ENCODE results near the gene FAM186B.
"Not testable (repeated sequence)": the region's sequence is repeated elsewhere in the genome, so short reads cannot be mapped to it uniquely, and the experiment has no call there.

The FAM186B gene, protein sequence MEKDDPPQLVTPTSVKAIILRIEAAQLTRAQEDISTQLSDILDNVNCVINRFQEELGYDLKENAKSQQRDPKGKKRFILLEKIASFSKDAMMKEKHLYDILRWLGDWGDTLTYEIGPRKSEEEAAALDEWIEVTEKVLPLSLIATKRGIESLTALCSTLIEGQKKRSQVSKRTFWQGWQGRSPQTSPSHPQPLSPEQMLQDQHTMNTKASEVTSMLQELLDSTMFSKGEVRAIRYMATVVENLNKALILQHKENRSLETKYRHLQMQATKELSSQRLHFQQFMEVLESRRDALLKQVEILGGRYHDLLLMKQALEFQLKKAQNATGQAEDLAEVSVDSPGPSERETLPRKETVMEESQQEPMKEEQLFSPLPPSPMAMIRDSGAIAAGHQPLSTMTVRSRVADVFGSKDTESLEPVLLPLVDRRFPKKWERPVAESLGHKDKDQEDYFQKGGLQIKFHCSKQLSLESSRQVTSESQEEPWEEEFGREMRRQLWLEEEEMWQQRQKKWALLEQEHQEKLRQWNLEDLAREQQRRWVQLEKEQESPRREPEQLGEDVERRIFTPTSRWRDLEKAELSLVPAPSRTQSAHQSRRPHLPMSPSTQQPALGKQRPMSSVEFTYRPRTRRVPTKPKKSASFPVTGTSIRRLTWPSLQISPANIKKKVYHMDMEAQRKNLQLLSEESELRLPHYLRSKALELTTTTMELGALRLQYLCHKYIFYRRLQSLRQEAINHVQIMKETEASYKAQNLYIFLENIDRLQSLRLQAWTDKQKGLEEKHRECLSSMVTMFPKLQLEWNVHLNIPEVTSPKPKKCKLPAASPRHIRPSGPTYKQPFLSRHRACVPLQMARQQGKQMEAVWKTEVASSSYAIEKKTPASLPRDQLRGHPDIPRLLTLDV

GRCh38 chr12:49605539-49605938 is at the start of gene FAM186B:
Gene FAM186B, minus strand, starts transcription at chr12:49605639. Its CDS starts 162 bp downstream, at chr12:49605477.
- not testable (repeated sequence) for H3K9me3 ChIP-seq (ENCODE audit: control insufficient read depth in 2 of 2, low read length in 2 of 2); H3K36me3 ChIP-seq (ENCODE audit: control insufficient read depth in 2 of 2, insufficient read depth in 2 of 2, low read length in 2 of 2); H3K4me3 ChIP-seq (ENCODE audit: low read length in 2 of 2); H3K27ac ChIP-seq (ENCODE audit: low read depth in 2 of 2, low read length in 2 of 2); H3K4me1 ChIP-seq (ENCODE audit: control insufficient read depth in 2 of 2, insufficient read depth in 2 of 2, low read length in 2 of 2); H3K9ac ChIP-seq (ENCODE audit: low read depth in 1 of 2, low read length in 2 of 2); H3K27me3 ChIP-seq (ENCODE audit: control insufficient read depth in 2 of 2, insufficient read depth in 2 of 2, low read length in 2 of 2)

- no peaks in the 10 kb centered on the region for H3K9me3 ChIP-seq (ENCODE audit: control insufficient read depth in 2 of 2, low read length in 2 of 2)
- H3K4me1 ChIP-seq (ENCODE audit: control insufficient read depth in 2 of 2, insufficient read depth in 2 of 2, low read length in 2 of 2), result no peaks in the 10 kb centered on the region
- H3K27ac ChIP-seq (ENCODE audit: low read depth in 2 of 2, low read length in 2 of 2), result no peak overlapping the region
- H3K27me3 ChIP-seq (ENCODE audit: control insufficient read depth in 2 of 2, insufficient read depth in 2 of 2, low read length in 2 of 2), result no peaks in the 10 kb centered on the region
- H3K4me3 ChIP-seq (ENCODE audit: low read length in 2 of 2), result no peak overlapping the region
- no peak overlapping the region for H3K9ac ChIP-seq (ENCODE audit: low read depth in 1 of 2, low read length in 2 of 2)
- H3K36me3 ChIP-seq (ENCODE audit: control insufficient read depth in 2 of 2, insufficient read depth in 2 of 2, low read length in 2 of 2), result peaks cover 2 to 22% of the 10 kb centered on the region in 2 donors
These were observed 49.3 kb upstream of the FAM186B start for GRCh38 chr12:49654715-49655114.

GRCh38 chr12:49652921-49653520 is 47.6 kb upstream of the FAM186B start:
- no peak overlapping the region for H3K4me3 ChIP-seq (ENCODE audit: low read length in 2 of 2)
- no peak overlapping the region for H3K27ac ChIP-seq (ENCODE audit: low read depth in 2 of 2, low read length in 2 of 2)

GRCh38 chr12:49651855-49652254 is 46.4 kb upstream of the FAM186B start:
- no peak overlapping the region for H3K4me3 ChIP-seq (ENCODE audit: low read length in 2 of 2)
- H3K27me3 ChIP-seq (ENCODE audit: control insufficient read depth in 2 of 2, insufficient read depth in 2 of 2, low read length in 2 of 2), result no peaks in the 10 kb centered on the region
- peaks cover 2 to 3% of the 10 kb centered on the region in 2 donors for H3K4me1 ChIP-seq (ENCODE audit: control insufficient read depth in 2 of 2, insufficient read depth in 2 of 2, low read length in 2 of 2)
- H3K27ac ChIP-seq (ENCODE audit: low read depth in 2 of 2, low read length in 2 of 2), result no peak overlapping the region
- no peaks in the 10 kb centered on the region for H3K9me3 ChIP-seq (ENCODE audit: control insufficient read depth in 2 of 2, low read length in 2 of 2)
- peaks cover 2 to 25% of the 10 kb centered on the region in 2 donors for H3K36me3 ChIP-seq (ENCODE audit: control insufficient read depth in 2 of 2, insufficient read depth in 2 of 2, low read length in 2 of 2)
- H3K9ac ChIP-seq (ENCODE audit: low read depth in 1 of 2, low read length in 2 of 2), result no peak overlapping the region

More at GRCh38 chr12:49652921-49653520, 47.6 kb upstream of the FAM186B start:
- H3K4me1 ChIP-seq (ENCODE audit: control insufficient read depth in 2 of 2, insufficient read depth in 2 of 2, low read length in 2 of 2), result peaks cover 2 to 3% of the 10 kb centered on the region in 2 donors
- no peaks in the 10 kb centered on the region for H3K9me3 ChIP-seq (ENCODE audit: control insufficient read depth in 2 of 2, low read length in 2 of 2)
- no peak overlapping the region for H3K9ac ChIP-seq (ENCODE audit: low read depth in 1 of 2, low read length in 2 of 2)
- H3K27me3 ChIP-seq (ENCODE audit: control insufficient read depth in 2 of 2, insufficient read depth in 2 of 2, low read length in 2 of 2), result no peaks in the 10 kb centered on the region
- H3K36me3 ChIP-seq (ENCODE audit: control insufficient read depth in 2 of 2, insufficient read depth in 2 of 2, low read length in 2 of 2), result peaks cover 2 to 24% of the 10 kb centered on the region in 2 donors

DNA sequence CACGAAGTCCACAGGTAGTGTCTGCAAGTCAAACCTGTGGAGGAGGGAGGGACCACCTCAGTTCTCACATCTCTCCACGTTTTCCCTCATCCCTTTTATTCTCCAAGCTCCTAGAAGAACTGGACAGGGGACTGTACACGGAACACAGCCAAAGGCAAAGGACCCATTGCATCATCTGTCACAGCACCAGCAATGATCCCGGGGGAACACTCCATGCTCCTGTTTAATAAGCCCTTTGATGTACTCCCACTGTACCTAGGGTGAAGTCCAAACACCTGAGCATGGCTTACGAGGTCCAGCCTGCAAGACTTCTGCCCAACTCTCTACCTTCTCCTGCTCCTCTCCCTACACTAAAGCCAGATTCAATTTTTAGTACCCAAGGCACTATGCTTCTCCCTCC is 44.5 kb upstream of the FAM186B start:
- Histone ChIP-seq H3K36me3 (ENCODE audit: control insufficient read depth in 2 of 2, insufficient read depth in 2 of 2, low read length in 2 of 2) (peaks cover 5 to 27% of the 10 kb centered on the region in 2 donors), H3K4me1 (ENCODE audit: control insufficient read depth in 2 of 2, insufficient read depth in 2 of 2, low read length in 2 of 2) (peaks cover 3 to 5% of the 10 kb centered on the region in 2 donors)

DNA sequence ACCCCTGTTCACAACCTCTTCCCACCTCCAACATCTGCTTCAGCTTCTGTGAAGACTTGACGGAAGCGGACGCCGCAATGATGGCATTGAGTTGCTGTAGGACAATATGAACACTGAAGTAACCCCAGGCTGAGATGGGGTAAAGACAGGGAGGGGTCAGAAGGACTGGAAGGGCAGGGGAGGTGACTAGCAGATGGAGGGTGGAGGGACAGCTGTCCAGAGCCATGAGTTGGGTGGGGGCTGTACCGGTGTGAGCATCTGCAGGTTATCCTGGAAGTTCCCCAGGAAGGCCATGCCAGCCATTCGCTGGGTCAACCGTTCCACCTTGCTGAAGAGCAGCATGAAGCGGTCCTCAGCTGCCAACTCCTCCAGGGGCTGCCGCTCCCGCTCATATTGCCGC is 44.0 kb upstream of the FAM186B start:
- no peak overlapping the region for H3K27ac ChIP-seq (ENCODE audit: low read depth in 2 of 2, low read length in 2 of 2)
- no peak overlapping the region for H3K4me3 ChIP-seq (ENCODE audit: low read length in 2 of 2)
- no peak overlapping the region for H3K9ac ChIP-seq (ENCODE audit: low read depth in 1 of 2, low read length in 2 of 2)
- peaks cover 3 to 10% of the 10 kb centered on the region in 2 donors for H3K4me1 ChIP-seq (ENCODE audit: control insufficient read depth in 2 of 2, insufficient read depth in 2 of 2, low read length in 2 of 2)
- H3K27me3 ChIP-seq (ENCODE audit: control insufficient read depth in 2 of 2, insufficient read depth in 2 of 2, low read length in 2 of 2), result no peaks in the 10 kb centered on the region
- H3K9me3 ChIP-seq (ENCODE audit: control insufficient read depth in 2 of 2, low read length in 2 of 2), result no peaks in the 10 kb centered on the region
- peaks cover 5 to 27% of the 10 kb centered on the region in 2 donors for H3K36me3 ChIP-seq (ENCODE audit: control insufficient read depth in 2 of 2, insufficient read depth in 2 of 2, low read length in 2 of 2)

More for the DNA sequence above, 44.5 kb upstream of the FAM186B start:
- Histone ChIP-seq H3K9me3 (ENCODE audit: control insufficient read depth in 2 of 2, low read length in 2 of 2) (no peaks in the 10 kb centered on the region), H3K27ac (ENCODE audit: low read depth in 2 of 2, low read length in 2 of 2) (no peak overlapping the region), H3K27me3 (ENCODE audit: control insufficient read depth in 2 of 2, insufficient read depth in 2 of 2, low read length in 2 of 2) (no peaks in the 10 kb centered on the region), H3K9ac (ENCODE audit: low read depth in 1 of 2, low read length in 2 of 2) (no peak overlapping the region), H3K4me3 (ENCODE audit: low read length in 2 of 2) (no peak overlapping the region)

GRCh38 chr12:49648712-49649003 is 43.2 kb upstream of the FAM186B start:
- no peak overlapping the region for H3K4me3 ChIP-seq (ENCODE audit: low read length in 2 of 2)
- no peaks in the 10 kb centered on the region for H3K9me3 ChIP-seq (ENCODE audit: control insufficient read depth in 2 of 2, low read length in 2 of 2)
- peaks cover 3 to 24% of the 10 kb centered on the region in 2 donors for H3K36me3 ChIP-seq (ENCODE audit: control insufficient read depth in 2 of 2, insufficient read depth in 2 of 2, low read length in 2 of 2)
- H3K4me1 ChIP-seq (ENCODE audit: control insufficient read depth in 2 of 2, insufficient read depth in 2 of 2, low read length in 2 of 2), result peaks cover 3 to 11% of the 10 kb centered on the region in 2 donors
- no peaks in the 10 kb centered on the region for H3K27me3 ChIP-seq (ENCODE audit: control insufficient read depth in 2 of 2, insufficient read depth in 2 of 2, low read length in 2 of 2)
- no peak overlapping the region for H3K9ac ChIP-seq (ENCODE audit: low read depth in 1 of 2, low read length in 2 of 2)
- peak overlapping the region in 1 of 2 donors; percentile 16 for H3K27ac ChIP-seq (ENCODE audit: low read depth in 2 of 2, low read length in 2 of 2)

DNA sequence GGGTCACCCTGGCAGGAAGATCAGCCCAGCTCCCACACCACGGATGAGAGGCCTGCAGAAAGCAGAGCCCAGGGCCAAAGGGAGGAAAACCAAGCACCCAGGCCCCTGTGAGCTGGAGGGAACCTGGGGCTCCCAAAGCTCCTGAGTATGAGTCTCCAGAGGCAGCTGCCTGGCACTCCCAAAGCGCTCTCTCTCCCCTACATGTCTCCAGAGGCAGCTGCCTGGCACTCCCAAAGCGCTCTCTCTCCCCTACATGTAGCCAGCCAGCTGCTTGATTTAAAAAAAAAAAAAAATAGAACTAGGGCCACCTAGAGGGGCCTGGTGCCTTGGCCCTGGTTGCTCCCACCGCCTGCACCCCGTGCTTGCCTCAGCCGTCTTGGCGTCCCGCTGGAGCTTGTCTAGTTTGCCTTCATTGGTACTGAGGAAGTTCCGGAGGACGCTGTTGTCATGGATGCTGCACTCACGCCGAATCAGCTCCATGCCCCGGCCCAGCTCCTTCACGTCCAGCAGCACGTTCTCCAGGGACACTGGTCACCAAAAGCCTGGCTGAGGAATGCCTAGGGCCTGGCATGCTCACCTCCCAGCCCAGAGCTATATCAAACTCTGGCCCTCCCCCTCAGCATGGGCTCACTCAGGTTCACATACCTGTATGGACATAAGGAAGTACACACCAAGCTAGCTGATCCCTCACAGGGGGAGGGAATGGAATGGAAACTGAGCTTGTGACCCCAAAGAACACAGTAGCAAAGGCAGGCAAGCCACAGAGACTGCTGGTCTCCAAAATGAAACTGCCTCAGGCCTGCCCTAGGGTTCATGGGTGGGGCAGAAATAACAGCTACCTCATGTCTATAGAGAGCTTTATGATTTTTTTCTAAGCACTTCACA is 42.6 kb upstream of the FAM186B start:
- H3K9ac ChIP-seq (ENCODE audit: low read depth in 1 of 2, low read length in 2 of 2), result no peak overlapping the region
- no peaks in the 10 kb centered on the region for H3K27me3 ChIP-seq (ENCODE audit: control insufficient read depth in 2 of 2, insufficient read depth in 2 of 2, low read length in 2 of 2)
- no peaks in the 10 kb centered on the region for H3K9me3 ChIP-seq (ENCODE audit: control insufficient read depth in 2 of 2, low read length in 2 of 2)
- H3K36me3 ChIP-seq (ENCODE audit: control insufficient read depth in 2 of 2, insufficient read depth in 2 of 2, low read length in 2 of 2), result peaks cover 2 to 20% of the 10 kb centered on the region in 2 donors
- H3K4me1 ChIP-seq (ENCODE audit: control insufficient read depth in 2 of 2, insufficient read depth in 2 of 2, low read length in 2 of 2), result peaks cover 3 to 11% of the 10 kb centered on the region in 2 donors
- H3K4me3 ChIP-seq (ENCODE audit: low read length in 2 of 2), result no peak overlapping the region
- peak overlapping the region in 1 of 2 donors; percentile 16 for H3K27ac ChIP-seq (ENCODE audit: low read depth in 2 of 2, low read length in 2 of 2)

GRCh38 chr12:49646871-49647654 is 41.6 kb upstream of the FAM186B start:
- Histone ChIP-seq H3K27me3 (ENCODE audit: control insufficient read depth in 2 of 2, insufficient read depth in 2 of 2, low read length in 2 of 2) (no peaks in the 10 kb centered on the region), H3K27ac (ENCODE audit: low read depth in 2 of 2, low read length in 2 of 2) (no peak overlapping the region), H3K9me3 (ENCODE audit: control insufficient read depth in 2 of 2, low read length in 2 of 2) (no peaks in the 10 kb centered on the region), H3K9ac (ENCODE audit: low read depth in 1 of 2, low read length in 2 of 2) (no peak overlapping the region), H3K4me1 (ENCODE audit: control insufficient read depth in 2 of 2, insufficient read depth in 2 of 2, low read length in 2 of 2) (peaks cover 3 to 11% of the 10 kb centered on the region in 2 donors), H3K36me3 (ENCODE audit: control insufficient read depth in 2 of 2, insufficient read depth in 2 of 2, low read length in 2 of 2) (peaks cover 2 to 27% of the 10 kb centered on the region in 2 donors), H3K4me3 (ENCODE audit: low read length in 2 of 2) (no peak overlapping the region)
